Omental fat pad (tissue), 4 donors: Measurements from ENCODE around the gene KRTAP10-2. TPM values are rescaled to one million over a fixed set of nuclear protein-coding genes. Genes with fewer than 3 reads are reported as not detected.
"Not testable (repeated sequence)": the region's sequence is repeated elsewhere in the genome, so short reads cannot be mapped to it uniquely, and the experiment has no call there.

Source experiments
- ATAC-seq: fragments of 150-250 bp; one replicate; pipeline ENCODE4 v1.9.1; 2016; ENCODE audit warnings: mild to moderate bottlenecking, moderate library complexity; ENCODE audit not compliant: low FRiP score
- DNase-seq: peaks from one replicate; pipeline ENCODE4 v3.0.0-alpha.2; 2019; ENCODE audit warnings: low spot score
- CTCF ChIP-seq, 3 donors: fragments of 450-650 bp; IDR thresholded peaks; one replicate each; pipeline ENCODE4 v1.5.1; 2016 to 2017; ENCODE audit warnings: antibody characterized with exemption in 3 of 3, mild to moderate bottlenecking in 3 of 3, moderate library complexity in 2 of 3
- total RNA-seq, 4 donors: library from RNA; depleted of rRNA; stranded (reverse); fragments of >200 nt; gene quantifications; one replicate each; pipeline ENCODE4 v1.1.0, GENCODE V29; 2016

KRTAP10-2 gene
- total RNA-seq: not detected

- DNase-seq (no peak), ATAC-seq (no peak)
- TF ChIP-seq CTCF (IDR thresholded peaks at IDR 0.05): no peak
These were observed at the start of gene KRTAP10-2 for GRCh38 chr21:44551340-44551961. Gene KRTAP10-2, minus strand, starts transcription at chr21:44551505. Its CDS starts 47 bp downstream, at chr21:44551458.

GRCh38 chr21:44601091-44601490 lies 49.8 kb upstream of the KRTAP10-2 start:
- DNase-seq, ATAC-seq: not testable (repeated sequence)

GRCh38 chr21:44600118-44600978 lies 49.0 kb upstream of the KRTAP10-2 start, which contains the start of gene KRTAP10-7:
Gene KRTAP10-7, plus strand, starts transcription at chr21:44600597. Its CDS starts 25 bp downstream, at chr21:44600622.
- DNase-seq, ATAC-seq: not testable (repeated sequence)

GRCh38 chr21:44599264-44600029 lies 48.1 kb upstream of the KRTAP10-2 start:
- TF ChIP-seq CTCF (IDR thresholded peaks at IDR 0.05): no peak
- ATAC-seq (no peak), DNase-seq (no peak)

- no peak for DNase-seq
- ATAC-seq: no peak
- TF ChIP-seq CTCF (IDR thresholded peaks at IDR 0.05): no peak
These were observed 46.8 kb upstream of the KRTAP10-2 start for GRCh38 chr21:44598061-44598460.

- ATAC-seq (no peak), DNase-seq (no peak)
- no peak for TF ChIP-seq CTCF (IDR thresholded peaks at IDR 0.05)
These were observed 44.9 kb upstream of the KRTAP10-2 start for GRCh38 chr21:44596068-44596725.

- no peak for DNase-seq
- no peak for ATAC-seq
These were observed 44.2 kb upstream of the KRTAP10-2 start for GRCh38 chr21:44595524-44595923.

More at GRCh38 chr21:44595524-44595923, 44.2 kb upstream of the KRTAP10-2 start:
- no peak for TF ChIP-seq CTCF (IDR thresholded peaks at IDR 0.05)
